CD4-positive, alpha-beta T cell treated with Interleukin-2 at 100 ng/mL for 4 hours (primary cell): Measurements from ENCODE around the gene CPNE4.

Source experiments
- DNase-seq: peaks from one replicate; pipeline ENCODE4 v3.0.0-alpha.2; 2020; ENCODE audit warnings: low spot score

CPNE4 gene

GRCh38 chr3:131796558-131797198, 238.1 kb downstream of the CPNE4 start:
- DNase-seq: no peak

GRCh38 chr3:131796111-131796510, 238.7 kb downstream of the CPNE4 start:
- no peak for DNase-seq

GRCh38 chr3:131795390-131796090, 239.3 kb downstream of the CPNE4 start:
- no peak for DNase-seq

GRCh38 chr3:131794766-131795388, 239.9 kb downstream of the CPNE4 start:
- DNase-seq: peak; percentile 14

GRCh38 chr3:131793870-131794269, 240.9 kb downstream of the CPNE4 start:
- no peak for DNase-seq

- DNase-seq: no peak
Measured at GRCh38 chr3:131789188-131789587, 245.6 kb downstream of the CPNE4 start.

GRCh38 chr3:131786386-131786785, 248.4 kb downstream of the CPNE4 start:
- DNase-seq: no peak

GRCh38 chr3:131782751-131783150, 252.1 kb downstream of the CPNE4 start:
- DNase-seq: no peak

GRCh38 chr3:131778526-131778925, 256.3 kb downstream of the CPNE4 start:
- no peak for DNase-seq

GRCh38 chr3:131775650-131776049, 259.2 kb downstream of the CPNE4 start:
- no peak for DNase-seq

GRCh38 chr3:131772269-131773026, 262.4 kb downstream of the CPNE4 start:
- no peak for DNase-seq

GRCh38 chr3:131762981-131763564, 271.7 kb downstream of the CPNE4 start:
- DNase-seq: no peak

GRCh38 chr3:131756405-131756804, 278.4 kb downstream of the CPNE4 start:
- no peak for DNase-seq

- no peak for DNase-seq
Measured at GRCh38 chr3:131755380-131755779, 279.4 kb downstream of the CPNE4 start.

GRCh38 chr3:131750256-131750655, 284.6 kb downstream of the CPNE4 start:
- DNase-seq: no peak

GRCh38 chr3:131749826-131750225, 285.0 kb downstream of the CPNE4 start:
- no peak for DNase-seq

GRCh38 chr3:131747466-131747865, 287.3 kb downstream of the CPNE4 start:
- DNase-seq: no peak

- DNase-seq: no peak
Measured at GRCh38 chr3:131744765-131745164, 290.0 kb downstream of the CPNE4 start.

GRCh38 chr3:131743126-131743525, 291.7 kb downstream of the CPNE4 start:
- DNase-seq: no peak

- no peak for DNase-seq
Measured at GRCh38 chr3:131739211-131739610, 295.6 kb downstream of the CPNE4 start.

GRCh38 chr3:131738095-131738494, 296.7 kb downstream of the CPNE4 start:
- DNase-seq: no peak

GRCh38 chr3:131735544-131735943, 299.3 kb downstream of the CPNE4 start:
- no peak for DNase-seq
